Ovary (tissue), 9 donors: ENCODE results near the gene MYRF. TPM values are rescaled to one million over a fixed set of nuclear protein-coding genes. Genes with fewer than 3 reads are reported as not detected.
A peak's percentile ranks its signal among the peaks of the same experiment; 100 is the strongest.

Experiments
- DNase-seq, 5 donors: peaks; one replicate each; pipeline ENCODE4 v3.0.0-alpha.2; 2019 to 2020
- H3K27ac ChIP-seq, 2 donors: fragments of 200-600 bp; one replicate each; pipeline versions ENCODE4 v1.5.1 to v1.8.0; 2019 to 2022
- H3K27me3 ChIP-seq: fragments of 200-600 bp; one replicate; pipeline ENCODE4 v1.8.0; 2022
- H3K36me3 ChIP-seq: fragments of 200-600 bp; sonication (generic); one replicate; pipeline ENCODE4 v1.5.1; 2019
- H3K4me1 ChIP-seq: one replicate; pipeline ENCODE4 v1.8.1; 2013; ENCODE audit warnings: mild to moderate bottlenecking, moderate library complexity; ENCODE audit not compliant: insufficient read depth
- H3K4me3 ChIP-seq: fragments of 200-600 bp; sonication (generic); one replicate; pipeline ENCODE4 v1.5.1; 2017
- H3K9me3 ChIP-seq, 2 donors: fragments of 200-600 bp in 1 of 2; sonication (generic) in 1 of 2; one replicate each; pipeline versions ENCODE4 v1.5.1 to v1.8.1; 2013 to 2019; ENCODE audit warnings: mild to moderate bottlenecking in 1 of 2, moderate library complexity in 1 of 2
- CTCF ChIP-seq, 3 donors: fragments of 450-650 bp in 2 of 3; fragments of 200-600 bp in 1 of 3; IDR thresholded peaks; one replicate each; pipeline versions ENCODE4 v1.5.1 to v1.8.0; 2016 to 2022; ENCODE audit warnings: antibody characterized with exemption in 3 of 3, mild to moderate bottlenecking in 1 of 3
- EP300 ChIP-seq: sonication (generic); formaldehyde crosslinking; IDR thresholded peaks from one replicate; pipeline ENCODE4 v1.6.1; 2017; ENCODE audit warnings: antibody characterized with exemption
- POLR2A ChIP-seq: fragments of 450-650 bp; IDR thresholded peaks from one replicate; pipeline ENCODE4 v1.6.1; 2017; ENCODE audit warnings: antibody characterized with exemption, mild to moderate bottlenecking, moderate library complexity
- WGBS, 3 donors: extraction: QIAGEN DNeasy Blood & Tissue Kit in 1 of 3; methylation state at CpG; one replicate each; pipeline versions ENCODE4 v1.1.5 to v1.1.7; 2013 to 2017; 5-methylcytosine and 5-hydroxymethylcytosine counted together
- intact Hi-C, 4 donors: fragments of 100-400 bp; cut with DNase I; formaldehyde crosslinking; loops; one replicate each; pipeline versions ENCODE4 v1.11.0 to v1.15.1; 2022 to 2023
- polyA plus RNA-seq, 2 donors: library from polyadenylated mRNA; stranded (reverse); fragments of 200-250 nt in 1 of 2; fragments of 350-450 nt in 1 of 2; fragmentation: Illumina TruSeq in 1 of 2; extraction: RNeasy Lipid Tissue Mini Kit (QIAGEN cat#74804) in 1 of 2; gene quantifications; one replicate each; pipeline ENCODE4 v1.2.3, GENCODE V29; 2013 to 2014
- total RNA-seq, 7 donors: library from RNA; depleted of rRNA in 2 of 7; stranded (reverse); fragments of >200 nt in 2 of 7; fragmentation: NEBNext Ultra II Directional in 3 of 7; extraction: Animal tissue kit (Norgen Biotek cat#: 25700) in 3 of 7; gene quantifications; one replicate each; pipeline versions ENCODE4 v1.1.0 to v1.2.4, GENCODE V29; 2016 to 2023
- donor health status: DM: no; HTN: no; CAD: no; lungs with moderate emphysema.
- donor health status: DM: no; HTN: no; CAD: no.
- donor health status: Bipolar disorder and iron deficiency.
- donor health status: DM: yes; HTN: yes; CAD: no.
- donor health status: DM: no; HTN: no; CAD: no.
- donor health status: DM: yes; HTN: yes; CAD: no.

Gene MYRF
- total and polyA plus RNA-seq, 9 donors: 6.6 to 109 (median 23.3) TPM

GRCh38 chr11:61830237-61831105, 78.0 kb downstream of the MYRF start:
- no peak overlapping the region for H3K4me3 ChIP-seq
- H3K36me3 ChIP-seq: no peaks in the 10 kb centered on the region
- peak in 1 of 5 donors; percentile 53 for DNase-seq
- TF ChIP-seq POLR2A (no peak), CTCF (IDR thresholded peaks at IDR 0.05) (no peak), EP300 (no peak)
- no peaks in the 10 kb centered on the region for H3K27me3 ChIP-seq
- intact Hi-C loops: no loop called here
- 11 to 15% (median 12%) methylated on average over 8 of the region's 8 CpGs for WGBS, 3 donors
- peak overlapping the region; percentile 34 to 38 for H3K27ac ChIP-seq
- peaks cover 15% of the 10 kb centered on the region for H3K4me1 ChIP-seq
- no peaks in the 10 kb centered on the region for H3K9me3 ChIP-seq

- TF ChIP-seq CTCF (IDR thresholded peaks at IDR 0.05): no peak
- no peak for TF ChIP-seq POLR2A
- no peak for TF ChIP-seq EP300
- intact Hi-C loops: no loop called here
- WGBS, 3 donors: 88 to 92% (median 90%) methylated on average over 4 of the region's 4 CpGs
Measured at GRCh38 chr11:61832207-61832606, 79.8 kb downstream of the MYRF start.

GRCh38 chr11:61832754-61833153, 80.3 kb downstream of the MYRF start:
- no peaks in the 10 kb centered on the region for H3K27me3 ChIP-seq
- 71 to 83% (median 74%) methylated on average over 7 of the region's 7 CpGs for WGBS, 3 donors
- peaks cover 15% of the 10 kb centered on the region for H3K4me1 ChIP-seq
- H3K4me3 ChIP-seq: no peak overlapping the region
- no peaks in the 10 kb centered on the region for H3K9me3 ChIP-seq
- H3K36me3 ChIP-seq: no peaks in the 10 kb centered on the region
- no peak for DNase-seq
- TF ChIP-seq EP300 (no peak), POLR2A (no peak), CTCF (IDR thresholded peaks at IDR 0.05) (no peak)
- no peak overlapping the region for H3K27ac ChIP-seq
- intact Hi-C loops: no loop called here

More at GRCh38 chr11:61832207-61832606, 79.8 kb downstream of the MYRF start:
- Histone ChIP-seq H3K36me3 (no peaks in the 10 kb centered on the region), H3K4me1 (peaks cover 15% of the 10 kb centered on the region), H3K27me3 (no peaks in the 10 kb centered on the region), H3K27ac (no peak overlapping the region), H3K4me3 (no peak overlapping the region), H3K9me3 (no peaks in the 10 kb centered on the region)
- no peak for DNase-seq

- intact Hi-C loops: no loop called here
- WGBS, 3 donors: 83 to 91% (median 90%) methylated on average over 11 of the region's 11 CpGs
- H3K9me3 ChIP-seq: no peaks in the 10 kb centered on the region
- no peak overlapping the region for H3K27ac ChIP-seq
- DNase-seq: no peak
- no peaks in the 10 kb centered on the region for H3K27me3 ChIP-seq
- no peak overlapping the region for H3K4me3 ChIP-seq
- no peaks in the 10 kb centered on the region for H3K36me3 ChIP-seq
- H3K4me1 ChIP-seq: peaks cover 15% of the 10 kb centered on the region
- TF ChIP-seq EP300 (no peak), POLR2A (no peak), CTCF (IDR thresholded peaks at IDR 0.05) (no peak)
Measured at GRCh38 chr11:61833471-61833870, 81.0 kb downstream of the MYRF start.
